IPS DF 4.7 (cell line): Measurements from ENCODE around the gene GNA12.
"Not testable (repeated sequence)": the region's sequence is repeated elsewhere in the genome, so short reads cannot be mapped to it uniquely, and the experiment has no call there.

Experiments
- DNase-seq: peaks from one replicate; pipeline ENCODE4 v3.0.0-alpha.2; 2013; ENCODE audit warnings: low spot score; ENCODE audit errors: extremely low read depth

GNA12 gene

GRCh38 chr7:2698581-2699288 lies 145.4 kb downstream of the GNA12 start:
- no peak for DNase-seq

- DNase-seq, result not testable (repeated sequence)
These were observed 150.0 kb downstream of the GNA12 start for GRCh38 chr7:2694122-2694436.

- not testable (repeated sequence) for DNase-seq
These were observed 150.5 kb downstream of the GNA12 start for GRCh38 chr7:2693420-2694121.

GRCh38 chr7:2692543-2692942 lies 151.6 kb downstream of the GNA12 start:
- DNase-seq, result no peak

- not testable (repeated sequence) for DNase-seq
These were observed 152.1 kb downstream of the GNA12 start for GRCh38 chr7:2691932-2692439.

GRCh38 chr7:2691011-2691707 lies 152.9 kb downstream of the GNA12 start:
- DNase-seq, result no peak

- DNase-seq, result no peak
These were observed 154.0 kb downstream of the GNA12 start for GRCh38 chr7:2689951-2690705.

- DNase-seq, result no peak
These were observed 154.7 kb downstream of the GNA12 start for GRCh38 chr7:2689343-2689847.

- no peak for DNase-seq
These were observed 155.4 kb downstream of the GNA12 start for GRCh38 chr7:2688409-2689342.

GRCh38 chr7:2687881-2688318 lies 156.2 kb downstream of the GNA12 start, which contains the start of gene AMZ1:
Gene AMZ1 (plus strand): TSS chr7:2688202. CDS start chr7:2700452, 12,250 bp downstream.
- DNase-seq, result no peak

- DNase-seq, result no peak
These were observed 156.7 kb downstream of the GNA12 start for GRCh38 chr7:2687338-2687869.

GRCh38 chr7:2686101-2686500 lies 158.0 kb downstream of the GNA12 start:
- DNase-seq, result no peak

GRCh38 chr7:2684501-2684900 lies 159.6 kb downstream of the GNA12 start:
- no peak for DNase-seq

- no peak for DNase-seq
These were observed 161.9 kb downstream of the GNA12 start for GRCh38 chr7:2681929-2682799.

GRCh38 chr7:2680792-2681490 lies 163.2 kb downstream of the GNA12 start:
- peak; percentile 62 for DNase-seq

- no peak for DNase-seq
These were observed 163.9 kb downstream of the GNA12 start for GRCh38 chr7:2680256-2680655.

GRCh38 chr7:2679135-2680127 lies 164.7 kb downstream of the GNA12 start:
- not testable (repeated sequence) for DNase-seq
